ENCODE data around the gene TCF4. TPM values are rescaled to one million over a fixed set of nuclear protein-coding genes. Genes with fewer than 3 reads are reported as not detected.

Gene TCF4
- total and polyA plus RNA-seq, 10 donors: 14.6 to 200 (median 153) TPM

DNA sequence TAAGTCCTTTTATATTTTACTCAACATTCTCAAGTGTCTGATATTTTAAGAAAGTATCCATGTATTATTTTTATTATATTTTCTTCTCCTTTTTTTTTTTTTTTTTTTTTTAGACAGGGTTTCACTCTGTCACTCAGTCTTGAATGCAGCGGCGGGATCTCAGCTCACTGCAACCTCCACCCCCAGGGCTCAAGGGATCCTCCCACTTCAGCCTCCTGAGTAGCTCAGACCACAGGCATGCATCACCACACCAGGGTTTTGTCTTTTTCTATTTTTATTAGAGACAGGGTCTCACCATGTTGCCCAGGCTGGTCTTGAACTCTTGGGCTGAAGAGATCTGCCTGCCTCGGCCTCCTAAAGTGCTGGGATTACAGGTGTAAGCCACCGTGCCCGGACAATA is 212.1 kb downstream of the TCF4 start:
- intact Hi-C loops (cut with DNase I; ENCODE audit: low total_unique reads): no loop called here
- WGBS, 5 donors: 74 to 90% (median 87%) methylated on average over 5 of the region's 5 CpGs
- peak overlapping the region in 6 of 8 donors; percentile 29 to 58 (median 46) for H3K27ac ChIP-seq
- TF ChIP-seq, protein P1, sequence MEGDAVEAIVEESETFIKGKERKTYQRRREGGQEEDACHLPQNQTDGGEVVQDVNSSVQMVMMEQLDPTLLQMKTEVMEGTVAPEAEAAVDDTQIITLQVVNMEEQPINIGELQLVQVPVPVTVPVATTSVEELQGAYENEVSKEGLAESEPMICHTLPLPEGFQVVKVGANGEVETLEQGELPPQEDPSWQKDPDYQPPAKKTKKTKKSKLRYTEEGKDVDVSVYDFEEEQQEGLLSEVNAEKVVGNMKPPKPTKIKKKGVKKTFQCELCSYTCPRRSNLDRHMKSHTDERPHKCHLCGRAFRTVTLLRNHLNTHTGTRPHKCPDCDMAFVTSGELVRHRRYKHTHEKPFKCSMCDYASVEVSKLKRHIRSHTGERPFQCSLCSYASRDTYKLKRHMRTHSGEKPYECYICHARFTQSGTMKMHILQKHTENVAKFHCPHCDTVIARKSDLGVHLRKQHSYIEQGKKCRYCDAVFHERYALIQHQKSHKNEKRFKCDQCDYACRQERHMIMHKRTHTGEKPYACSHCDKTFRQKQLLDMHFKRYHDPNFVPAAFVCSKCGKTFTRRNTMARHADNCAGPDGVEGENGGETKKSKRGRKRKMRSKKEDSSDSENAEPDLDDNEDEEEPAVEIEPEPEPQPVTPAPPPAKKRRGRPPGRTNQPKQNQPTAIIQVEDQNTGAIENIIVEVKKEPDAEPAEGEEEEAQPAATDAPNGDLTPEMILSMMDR (IDR thresholded peaks at IDR 0.05 in 8 of 11, conservative IDR thresholded peaks at IDR 0.05 in 3 of 11): no peak
- no peak for TF ChIP-seq POLR2A (IDR thresholded peaks at IDR 0.05)
- no peak for TF ChIP-seq POLR2AphosphoS5 (IDR thresholded peaks at IDR 0.05)
- H3K27me3 ChIP-seq (replicated peaks in 1 of 7): no peaks in the 10 kb centered on the region
- peaks cover 0 to 10% (median 4%) of the 10 kb centered on the region in 6 donors for H3K4me1 ChIP-seq
- no peaks in the 10 kb centered on the region for H3K36me3 ChIP-seq
- no peak overlapping the region for H3K4me3 ChIP-seq
- H3K9me3 ChIP-seq: peaks cover 0 to 13% (median 9%) of the 10 kb centered on the region in 8 donors
- no peak for DNase-seq

DNA sequence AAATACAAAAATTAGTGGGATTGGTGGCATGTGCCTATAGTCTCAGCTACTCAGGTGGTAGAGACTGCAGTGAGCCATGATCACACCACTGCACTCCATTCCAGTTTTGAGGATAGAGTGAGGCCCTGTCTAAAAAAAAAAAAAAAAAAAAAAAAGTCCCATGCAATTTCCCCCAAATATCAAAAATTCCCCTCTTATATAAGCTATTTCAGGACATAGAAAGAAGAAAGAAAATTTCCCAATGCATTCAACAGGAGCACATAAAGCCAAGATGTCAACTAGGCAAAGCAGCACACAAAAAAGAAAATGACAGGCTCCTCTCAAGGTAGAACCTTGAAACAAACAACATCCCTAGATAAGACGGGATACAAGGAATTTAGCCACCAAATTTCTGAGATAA is 213.3 kb downstream of the TCF4 start:
- WGBS, 5 donors: 76 to 87% (median 81%) methylated on average over 1 of the region's 1 CpG
- TF ChIP-seq POLR2A (IDR thresholded peaks at IDR 0.05) (no peak), POLR2AphosphoS5 (IDR thresholded peaks at IDR 0.05) (no peak)
- TF ChIP-seq, protein P1 (IDR thresholded peaks at IDR 0.05 in 8 of 11, conservative IDR thresholded peaks at IDR 0.05 in 3 of 11): no peak
- DNase-seq: no peak

DNA sequence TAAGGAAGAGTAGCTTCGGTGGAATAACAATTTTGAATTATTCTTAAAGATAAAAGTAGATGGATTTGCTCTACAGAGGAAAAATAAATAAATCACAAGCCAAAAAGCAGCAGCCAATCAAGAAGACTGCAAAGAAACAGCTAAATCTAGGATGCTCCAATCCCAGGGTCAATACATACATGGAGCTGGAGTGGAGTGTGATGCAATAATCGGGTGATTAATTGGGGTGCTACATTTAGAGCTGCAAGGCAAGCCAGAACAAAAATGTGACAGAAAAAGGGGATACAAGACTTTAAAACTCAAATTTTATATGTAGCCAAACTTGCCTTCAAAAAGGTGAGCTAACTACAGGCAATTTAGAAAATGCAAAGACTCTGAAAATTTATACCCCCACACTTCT is 215.8 kb downstream of the TCF4 start:
- WGBS, 5 donors: 91 to 98% (median 94%) methylated on average over 2 of the region's 2 CpGs
- H3K4me1 ChIP-seq: peaks cover 0 to 10% (median 4%) of the 10 kb centered on the region in 6 donors
- H3K27me3 ChIP-seq (replicated peaks in 1 of 7): no peaks in the 10 kb centered on the region
- H3K9me3 ChIP-seq: peaks cover 0 to 13% (median 9%) of the 10 kb centered on the region in 8 donors
- no peak overlapping the region for H3K4me3 ChIP-seq
- TF ChIP-seq, protein P1 (IDR thresholded peaks at IDR 0.05 in 8 of 11, conservative IDR thresholded peaks at IDR 0.05 in 3 of 11): no peak
- TF ChIP-seq POLR2A (IDR thresholded peaks at IDR 0.05) (no peak), POLR2AphosphoS5 (IDR thresholded peaks at IDR 0.05) (no peak)
- intact Hi-C loops (cut with DNase I; ENCODE audit: low total_unique reads): no loop called here
- DNase-seq: no peak
- H3K27ac ChIP-seq: no peak overlapping the region
- H3K36me3 ChIP-seq: no peaks in the 10 kb centered on the region

More for the DNA sequence above, 213.3 kb downstream of the TCF4 start:
- H3K27ac ChIP-seq: peak overlapping the region in 1 of 8 donors; percentile 35
- no peak overlapping the region for H3K4me3 ChIP-seq
- H3K4me1 ChIP-seq: peaks cover 0 to 10% (median 4%) of the 10 kb centered on the region in 6 donors
- H3K36me3 ChIP-seq: no peaks in the 10 kb centered on the region
- H3K27me3 ChIP-seq (replicated peaks in 1 of 7): no peaks in the 10 kb centered on the region
- intact Hi-C loops (cut with DNase I; ENCODE audit: low total_unique reads): no loop called here
- peaks cover 0 to 13% (median 9%) of the 10 kb centered on the region in 8 donors for H3K9me3 ChIP-seq

DNA sequence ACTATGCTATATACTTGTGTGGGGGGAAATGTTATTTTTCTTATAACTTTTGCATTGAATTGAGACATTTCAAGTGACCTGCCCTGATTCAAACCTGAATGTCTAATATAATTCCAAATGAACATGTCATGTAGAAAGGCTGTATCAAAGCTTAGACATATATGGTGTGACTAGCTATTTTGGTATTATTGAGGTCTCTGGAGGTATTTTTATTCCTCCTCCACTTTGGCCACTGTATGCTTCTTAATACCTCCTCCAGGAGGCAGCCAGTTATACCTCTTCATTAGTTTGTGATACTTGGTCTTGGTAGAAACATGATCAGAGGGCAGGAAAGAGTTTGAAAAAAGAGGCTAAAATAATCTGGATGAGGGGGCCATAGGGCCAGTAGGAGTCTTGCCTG is 217.1 kb downstream of the TCF4 start:
- intact Hi-C loops (cut with DNase I; ENCODE audit: low total_unique reads): no loop called here
- DNase-seq: no peak
- Histone ChIP-seq H3K4me1 (peaks cover 0 to 2% (median 0%) of the 10 kb centered on the region in 6 donors), H3K27ac (no peak overlapping the region), H3K27me3 (replicated peaks in 1 of 7) (no peaks in the 10 kb centered on the region), H3K4me3 (no peak overlapping the region), H3K9me3 (peaks cover 0 to 13% (median 9%) of the 10 kb centered on the region in 8 donors), H3K36me3 (no peaks in the 10 kb centered on the region)
- TF ChIP-seq POLR2AphosphoS5 (IDR thresholded peaks at IDR 0.05) (no peak), POLR2A (IDR thresholded peaks at IDR 0.05) (no peak)
- TF ChIP-seq, protein P1 (IDR thresholded peaks at IDR 0.05 in 8 of 11, conservative IDR thresholded peaks at IDR 0.05 in 3 of 11): no peak

Data from spleen (tissue), 11 donors.